ENCODE results near the gene LRRTM4.

DNA sequence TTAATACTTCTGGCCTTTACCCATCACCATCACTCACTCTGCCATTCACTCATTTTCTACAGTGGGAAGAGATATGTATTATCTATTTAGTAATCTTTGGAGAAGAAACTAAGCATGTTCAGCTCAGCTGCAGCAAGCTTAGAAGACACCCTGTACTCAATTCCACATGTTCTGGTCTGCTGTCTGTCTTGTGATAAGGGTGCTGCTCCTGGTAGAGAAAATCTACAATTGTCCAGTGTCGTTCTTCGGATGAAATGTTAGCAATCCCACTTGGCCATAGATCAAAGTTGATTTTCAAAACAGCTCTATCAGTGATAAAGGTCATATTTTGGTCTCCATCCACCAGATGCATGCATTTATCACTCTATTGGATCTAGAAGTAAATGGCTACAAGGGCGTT, 337.1 kb downstream of the LRRTM4 start:
- TF ChIP-seq POLR2A (IDR thresholded peaks at IDR 0.05), result no peak
- TF ChIP-seq, protein P1, sequence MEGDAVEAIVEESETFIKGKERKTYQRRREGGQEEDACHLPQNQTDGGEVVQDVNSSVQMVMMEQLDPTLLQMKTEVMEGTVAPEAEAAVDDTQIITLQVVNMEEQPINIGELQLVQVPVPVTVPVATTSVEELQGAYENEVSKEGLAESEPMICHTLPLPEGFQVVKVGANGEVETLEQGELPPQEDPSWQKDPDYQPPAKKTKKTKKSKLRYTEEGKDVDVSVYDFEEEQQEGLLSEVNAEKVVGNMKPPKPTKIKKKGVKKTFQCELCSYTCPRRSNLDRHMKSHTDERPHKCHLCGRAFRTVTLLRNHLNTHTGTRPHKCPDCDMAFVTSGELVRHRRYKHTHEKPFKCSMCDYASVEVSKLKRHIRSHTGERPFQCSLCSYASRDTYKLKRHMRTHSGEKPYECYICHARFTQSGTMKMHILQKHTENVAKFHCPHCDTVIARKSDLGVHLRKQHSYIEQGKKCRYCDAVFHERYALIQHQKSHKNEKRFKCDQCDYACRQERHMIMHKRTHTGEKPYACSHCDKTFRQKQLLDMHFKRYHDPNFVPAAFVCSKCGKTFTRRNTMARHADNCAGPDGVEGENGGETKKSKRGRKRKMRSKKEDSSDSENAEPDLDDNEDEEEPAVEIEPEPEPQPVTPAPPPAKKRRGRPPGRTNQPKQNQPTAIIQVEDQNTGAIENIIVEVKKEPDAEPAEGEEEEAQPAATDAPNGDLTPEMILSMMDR (IDR thresholded peaks at IDR 0.05), result no peak
